Measurements from ENCODE around the gene HIVEP3.

- TF ChIP-seq, protein P1, sequence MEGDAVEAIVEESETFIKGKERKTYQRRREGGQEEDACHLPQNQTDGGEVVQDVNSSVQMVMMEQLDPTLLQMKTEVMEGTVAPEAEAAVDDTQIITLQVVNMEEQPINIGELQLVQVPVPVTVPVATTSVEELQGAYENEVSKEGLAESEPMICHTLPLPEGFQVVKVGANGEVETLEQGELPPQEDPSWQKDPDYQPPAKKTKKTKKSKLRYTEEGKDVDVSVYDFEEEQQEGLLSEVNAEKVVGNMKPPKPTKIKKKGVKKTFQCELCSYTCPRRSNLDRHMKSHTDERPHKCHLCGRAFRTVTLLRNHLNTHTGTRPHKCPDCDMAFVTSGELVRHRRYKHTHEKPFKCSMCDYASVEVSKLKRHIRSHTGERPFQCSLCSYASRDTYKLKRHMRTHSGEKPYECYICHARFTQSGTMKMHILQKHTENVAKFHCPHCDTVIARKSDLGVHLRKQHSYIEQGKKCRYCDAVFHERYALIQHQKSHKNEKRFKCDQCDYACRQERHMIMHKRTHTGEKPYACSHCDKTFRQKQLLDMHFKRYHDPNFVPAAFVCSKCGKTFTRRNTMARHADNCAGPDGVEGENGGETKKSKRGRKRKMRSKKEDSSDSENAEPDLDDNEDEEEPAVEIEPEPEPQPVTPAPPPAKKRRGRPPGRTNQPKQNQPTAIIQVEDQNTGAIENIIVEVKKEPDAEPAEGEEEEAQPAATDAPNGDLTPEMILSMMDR (IDR thresholded peaks at IDR 0.05; ENCODE audit: low read length) = no peak
- no peak for TF ChIP-seq EZH2 (IDR thresholded peaks at IDR 0.05; ENCODE audit: borderline replicate concordance, low read length)
Measured at GRCh38 chr1:41917076-41917475, 1.6 kb downstream of the HIVEP3 start.

Measured in OCI-LY1 (cell line).